Measurements from ENCODE around the gene B4GALT6. TPM values are rescaled to one million over a fixed set of nuclear protein-coding genes. Genes with fewer than 3 reads are reported as not detected.

Gene B4GALT6
- total and polyA plus RNA-seq, 2 of the 4 experiments (the other 2 are of a cell fraction) = 1.1 to 3.9 TPM

GRCh38 chr18:31634331-31634713 lies 50.1 kb downstream of the B4GALT6 start:
- no peak overlapping the region for H3K27ac ChIP-seq (ENCODE audit: insufficient read depth, low read length)
- H3K4me2 ChIP-seq (ENCODE audit: low read depth, low read length) = no peak overlapping the region
- H3K23ac ChIP-seq (ENCODE audit: low read depth, low read length) = no peak overlapping the region
- H3K9ac ChIP-seq (ENCODE audit: low read depth, low read length) = no peak overlapping the region
- H2AFZ ChIP-seq (replicated peaks; ENCODE audit: low read length, poor library complexity) = no peak overlapping the region
- TF ChIP-seq POLR2A (IDR thresholded peaks at IDR 0.05; ENCODE audit: low read depth, low read length) = no peak
- TF ChIP-seq RCOR1 (IDR thresholded peaks at IDR 0.05; ENCODE audit: insufficient replicate concordance, low read length) = no peak
- no peak for TF ChIP-seq MAZ (IDR thresholded peaks at IDR 0.05; ENCODE audit: borderline replicate concordance, low read depth, low read length)
- TF ChIP-seq NFE2L2 (IDR thresholded peaks at IDR 0.05; ENCODE audit: low read depth, low read length) = no peak
- TF ChIP-seq RFX5 (IDR thresholded peaks at IDR 0.05; ENCODE audit: low read depth, low read length) = no peak
- no peak for TF ChIP-seq USF2 (IDR thresholded peaks at IDR 0.05; ENCODE audit: low read depth, low read length)
- TF ChIP-seq ELK1 (IDR thresholded peaks at IDR 0.05; ENCODE audit: borderline replicate concordance, low read depth, low read length) = no peak
- TF ChIP-seq CTCF (conservative IDR thresholded peaks at IDR 0.05; ENCODE audit: low read depth, low read length) = no peak
- TF ChIP-seq SMC3 (IDR thresholded peaks at IDR 0.05; ENCODE audit: low read depth, low read length) = no peak
- TF ChIP-seq MAFK (IDR thresholded peaks at IDR 0.05; ENCODE audit: low read depth, low read length) = no peak
- no peak for TF ChIP-seq CHD1 (IDR thresholded peaks at IDR 0.05; ENCODE audit: low read depth, low read length)
- TF ChIP-seq BHLHE40 (IDR thresholded peaks at IDR 0.05; ENCODE audit: low read depth, low read length) = no peak
- H2AK5ac ChIP-seq (ENCODE audit: low read depth, low read length) = no peak overlapping the region
- no peaks in the 10 kb centered on the region for H3K9me3 ChIP-seq (ENCODE audit: control insufficient read depth, insufficient read depth, low read length)
- H3K4me3 ChIP-seq (ENCODE audit: insufficient read depth, low read depth, low read length) = no peak overlapping the region
- DNase-seq = no peak
- WGBS, 2 experiments (ENCODE audit: extremely low coverage in 2 of 2, insufficient read length in 1 of 2) = no CpG with 5 or more reads among the region's 3 CpGs
- H3K14ac ChIP-seq (replicated peaks; ENCODE audit: low read depth, low read length) = no peak overlapping the region
- H2BK5ac ChIP-seq (ENCODE audit: low read depth, low read length, poor library complexity, severe bottlenecking) = no peak overlapping the region
- no peak overlapping the region for H2BK20ac ChIP-seq (ENCODE audit: low read depth, low read length)
- no peak overlapping the region for H2AK9ac ChIP-seq (replicated peaks; ENCODE audit: low read depth, low read length, poor library complexity)
- H3K79me1 ChIP-seq (ENCODE audit: low read depth in 1 of 2, low read length in 2 of 2) = no peaks in the 10 kb centered on the region
- dilution Hi-C loops (cut with HindIII; ENCODE audit: low sequenced_read_pairs, unreplicated experiment) = no loop called here
- no peak overlapping the region for H2BK120ac ChIP-seq (ENCODE audit: low read depth, low read length)
- H3K18ac ChIP-seq (ENCODE audit: low read depth, low read length) = no peak overlapping the region
- H3K9me1 ChIP-seq (ENCODE audit: insufficient read depth, low read length) = no peaks in the 10 kb centered on the region
- in situ Hi-C loops (cut with MboI; ENCODE audit: low sequenced_read_pairs) = no loop called here
- H4K8ac ChIP-seq (ENCODE audit: low read depth in 2 of 2, low read length in 2 of 2) = no peak overlapping the region
- H4K91ac ChIP-seq (ENCODE audit: insufficient read depth, low read depth, low read length) = no peak overlapping the region
- no peak overlapping the region for H4K5ac ChIP-seq (ENCODE audit: low read depth, low read length)
- no peak for ATAC-seq (ENCODE audit: low read depth)
- no peaks in the 10 kb centered on the region for H3K27me3 ChIP-seq (ENCODE audit: control insufficient read depth, insufficient read depth, low read length)
- H3K36me3 ChIP-seq (ENCODE audit: control insufficient read depth, insufficient read depth, low read length) = no peaks in the 10 kb centered on the region
- intact Hi-C loops (cut with micrococcal nuclease) = no loop called here
- BruUV-seq (replicated peaks) = no TSS peak
- CTCF ChIA-PET = no interaction called here
- POLR2A ChIA-PET (ENCODE audit: unreplicated experiment) = no interaction called here
- H3K56ac ChIP-seq (ENCODE audit: extremely low read depth, insufficient read depth, low read length) = no peak overlapping the region
- H3K4ac ChIP-seq (ENCODE audit: low read depth, low read length) = no peak overlapping the region
- no peaks in the 10 kb centered on the region for H3K4me1 ChIP-seq (ENCODE audit: control insufficient read depth, insufficient read depth, low read length)
- no peak overlapping the region for H2BK15ac ChIP-seq (ENCODE audit: low read depth, low read length)
- H4K20me1 ChIP-seq (ENCODE audit: insufficient read depth, low read length) = no peaks in the 10 kb centered on the region
